Stomach (tissue), 9 donors: ENCODE measurements around the gene ENAH. TPM values are rescaled to one million over a fixed set of nuclear protein-coding genes. Genes with fewer than 3 reads are reported as not detected.

Experiments used
- DNase-seq, 2 donors: peaks; one replicate each; pipeline versions ENCODE4 v3.0.0 to v3.0.0-alpha.2; 2013 to 2019
- H3K27ac ChIP-seq, 5 donors: fragments of 200-600 bp in 4 of 5; sonication (generic) in 4 of 5; one replicate each; pipeline ENCODE4 v1.5.1; 2013 to 2019; ENCODE audit warnings: mild to moderate bottlenecking in 1 of 5, moderate library complexity in 1 of 5
- H3K27me3 ChIP-seq, 3 donors: fragments of 200-600 bp; sonication (generic); one replicate each; pipeline ENCODE4 v1.5.1; 2017 to 2019; ENCODE audit warnings: mixed run types in 1 of 3
- H3K36me3 ChIP-seq, 4 donors: fragments of 200-600 bp; sonication (generic); 1 replicate in 3 of 4; 2 replicates in 1 of 4; pipeline ENCODE4 v1.5.1; 2016 to 2019
- H3K4me1 ChIP-seq, 4 donors: fragments of 200-600 bp; sonication (generic); one replicate each; pipeline ENCODE4 v1.5.1; 2016 to 2019
- H3K4me3 ChIP-seq, 4 donors: fragments of 200-600 bp; sonication (generic) in 3 of 4; one replicate each; pipeline ENCODE4 v1.5.1; 2016 to 2019; ENCODE audit warnings: mild to moderate bottlenecking in 1 of 4
- H3K9me3 ChIP-seq, 4 donors: fragments of 200-600 bp; sonication (generic); one replicate each; pipeline ENCODE4 v1.5.1; 2016 to 2019
- EP300 ChIP-seq: sonication (generic); formaldehyde crosslinking; IDR thresholded peaks from one replicate; pipeline ENCODE4 v1.6.1; 2017; ENCODE audit warnings: antibody characterized with exemption
- POLR2A ChIP-seq, 4 donors: fragments of 450-650 bp; IDR thresholded peaks; one replicate each; pipeline ENCODE4 v1.6.1; 2016; ENCODE audit warnings: antibody characterized with exemption in 4 of 4, control low read depth in 2 of 4, mild to moderate bottlenecking in 1 of 4, moderate library complexity in 1 of 4
- POLR2AphosphoS5 ChIP-seq, 3 donors: sonication (generic); formaldehyde crosslinking; IDR thresholded peaks; one replicate each; pipeline ENCODE4 v1.6.1; 2016; ENCODE audit warnings: antibody characterized with exemption in 3 of 3
- WGBS, 5 donors: extraction: QIAGEN DNeasy Blood & Tissue Kit in 3 of 5; methylation state at CpG; one replicate each; pipeline versions ENCODE4 v1.1.5 to v1.1.7; 2013 to 2018; 5-methylcytosine and 5-hydroxymethylcytosine counted together
- intact Hi-C: fragments of 100-400 bp; cut with DNase I; formaldehyde crosslinking; loops from one replicate; pipeline ENCODE4 v1.15.1; 2023; ENCODE audit warnings: low total_unique reads
- polyA plus RNA-seq, 3 donors: library from polyadenylated mRNA; stranded (reverse); fragments of 200-250 nt; gene quantifications; one replicate each; pipeline ENCODE4 v1.2.3, GENCODE V29; 2013
- total RNA-seq, 5 donors: library from RNA; depleted of rRNA; stranded (reverse); fragments of >200 nt; gene quantifications; one replicate each; pipeline versions ENCODE4 v1.1.0 to v1.2.3, GENCODE V29; 2014 to 2016
- TF ChIP-seq, protein P1 (sequence below), 7 experiments: fragments of 450-650 bp in 4 of 7; fragments of 200-600 bp in 3 of 7; sonication (generic) in 3 of 7; IDR thresholded peaks; one replicate each; pipeline ENCODE4 v1.5.1; 2016 to 2019; ENCODE audit warnings: antibody characterized with exemption in 7 of 7, control low read depth in 2 of 7, mild to moderate bottlenecking in 1 of 7
- donor health status: healthy with polysubstance abuse.
- donor health status: Bipolar disorder and iron deficiency.
- donor health status: healthy.

Gene ENAH
- total and polyA plus RNA-seq, 8 donors: 8.5 to 186 (median 110) TPM

DNA sequence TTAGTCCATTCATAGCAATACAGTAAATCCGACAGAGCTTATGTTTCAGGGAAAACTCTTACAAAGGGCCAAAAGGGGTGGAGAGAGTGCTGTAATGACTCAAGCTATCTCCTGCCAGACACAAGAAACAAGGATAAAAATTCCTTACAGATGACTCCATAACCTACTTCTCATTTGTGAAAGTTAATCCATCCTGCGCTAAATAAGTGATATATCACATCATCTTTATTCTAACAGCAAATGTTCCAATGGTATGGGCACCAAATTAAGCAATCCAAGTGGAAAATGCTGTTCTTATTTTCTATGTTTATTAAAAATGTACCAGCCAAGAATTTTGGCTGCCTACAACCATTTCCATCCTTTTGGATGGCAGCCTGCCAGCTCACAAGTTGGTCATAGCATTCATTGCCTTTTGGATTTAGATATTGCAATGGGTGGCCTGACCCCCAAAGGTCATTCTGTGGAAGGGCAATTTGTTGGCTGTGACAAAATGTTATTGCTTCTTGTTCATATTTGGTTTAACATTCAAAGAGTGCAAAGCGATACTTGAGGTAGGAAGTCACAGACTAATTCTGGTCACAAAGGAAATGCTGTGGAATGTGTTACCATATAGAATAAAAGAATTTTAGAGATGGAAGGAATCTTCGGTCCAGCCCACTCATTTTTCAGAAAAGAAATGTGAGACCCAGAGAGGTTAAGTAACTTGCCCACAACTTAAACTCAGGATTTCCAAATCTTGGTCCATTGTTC lies 2.8 kb upstream of the ENAH start:
- TF ChIP-seq EP300: no peak
- peak; percentile 28 to 73 (median 51) for TF ChIP-seq POLR2AphosphoS5 (IDR thresholded peaks at IDR 0.05)
- no peak for TF ChIP-seq POLR2A (IDR thresholded peaks at IDR 0.05)
- 40 to 61% (median 59%) methylated on average over 4 of the region's 4 CpGs for WGBS, 5 donors
- intact Hi-C loops: no loop called here
- Histone ChIP-seq H3K4me3 (no peak overlapping the region), H3K27me3 (no peaks in the 10 kb centered on the region), H3K9me3 (no peaks in the 10 kb centered on the region), H3K36me3 (no peaks in the 10 kb centered on the region), H3K4me1 (peaks cover 8 to 42% (median 24%) of the 10 kb centered on the region in 4 donors), H3K27ac (peak overlapping the region in 4 of 5 donors; percentile 93 to 99 (median 98))
- DNase-seq: peak; percentile 48 to 91

DNA sequence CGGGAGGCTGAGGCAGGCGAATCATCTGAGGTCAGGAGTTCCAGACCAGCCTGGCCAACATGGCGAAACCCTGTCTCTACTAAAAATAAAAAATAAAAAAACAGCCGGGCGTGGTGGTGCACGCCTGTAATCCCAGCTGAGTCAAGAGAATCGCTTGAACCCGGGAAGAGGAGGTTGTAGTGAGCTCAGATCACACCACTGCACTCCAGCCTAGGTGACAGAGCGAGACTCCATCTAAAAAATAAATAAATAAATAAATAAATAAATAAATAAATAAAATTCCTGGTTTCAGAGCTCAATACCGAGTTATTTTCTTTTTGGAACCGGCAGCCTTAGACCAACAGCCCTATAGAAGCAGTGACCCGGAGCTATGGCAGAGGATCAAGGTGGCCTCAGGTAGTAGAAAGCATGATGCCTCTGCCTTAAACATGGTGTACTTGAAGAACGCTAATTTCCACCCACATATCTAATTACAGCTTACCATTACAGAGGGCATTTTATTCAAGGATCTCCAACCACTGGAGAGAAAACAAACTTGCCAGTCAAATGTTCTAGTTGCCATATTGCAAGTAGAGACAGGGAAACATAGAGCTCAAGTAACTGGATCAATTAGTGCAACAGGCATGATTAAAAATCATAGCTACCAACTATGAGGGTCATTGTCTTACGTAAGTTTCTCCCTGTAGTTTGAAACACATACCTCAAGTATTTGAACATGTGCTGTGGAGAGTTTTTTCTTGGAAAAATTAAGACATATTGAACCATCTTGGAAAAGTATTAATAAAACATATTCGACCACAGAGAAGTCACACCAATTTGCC lies 2.0 kb upstream of the ENAH start:
- DNase-seq: no peak
- whole genome bisulfite sequencing, 5 donors: 79 to 89% (median 87%) methylated on average over 15 of the region's 15 CpGs
- no peaks in the 10 kb centered on the region for H3K36me3 ChIP-seq
- intact Hi-C loops: no loop called here
- peak overlapping the region; percentile 28 to 99 (median 98) for H3K27ac ChIP-seq
- H3K4me1 ChIP-seq: peaks cover 14 to 34% (median 21%) of the 10 kb centered on the region in 4 donors
- H3K27me3 ChIP-seq: no peaks in the 10 kb centered on the region
- no peak for TF ChIP-seq POLR2AphosphoS5 (IDR thresholded peaks at IDR 0.05)
- TF ChIP-seq EP300: no peak
- TF ChIP-seq, protein P1, sequence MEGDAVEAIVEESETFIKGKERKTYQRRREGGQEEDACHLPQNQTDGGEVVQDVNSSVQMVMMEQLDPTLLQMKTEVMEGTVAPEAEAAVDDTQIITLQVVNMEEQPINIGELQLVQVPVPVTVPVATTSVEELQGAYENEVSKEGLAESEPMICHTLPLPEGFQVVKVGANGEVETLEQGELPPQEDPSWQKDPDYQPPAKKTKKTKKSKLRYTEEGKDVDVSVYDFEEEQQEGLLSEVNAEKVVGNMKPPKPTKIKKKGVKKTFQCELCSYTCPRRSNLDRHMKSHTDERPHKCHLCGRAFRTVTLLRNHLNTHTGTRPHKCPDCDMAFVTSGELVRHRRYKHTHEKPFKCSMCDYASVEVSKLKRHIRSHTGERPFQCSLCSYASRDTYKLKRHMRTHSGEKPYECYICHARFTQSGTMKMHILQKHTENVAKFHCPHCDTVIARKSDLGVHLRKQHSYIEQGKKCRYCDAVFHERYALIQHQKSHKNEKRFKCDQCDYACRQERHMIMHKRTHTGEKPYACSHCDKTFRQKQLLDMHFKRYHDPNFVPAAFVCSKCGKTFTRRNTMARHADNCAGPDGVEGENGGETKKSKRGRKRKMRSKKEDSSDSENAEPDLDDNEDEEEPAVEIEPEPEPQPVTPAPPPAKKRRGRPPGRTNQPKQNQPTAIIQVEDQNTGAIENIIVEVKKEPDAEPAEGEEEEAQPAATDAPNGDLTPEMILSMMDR (IDR thresholded peaks at IDR 0.05): no peak
- no peak for TF ChIP-seq POLR2A (IDR thresholded peaks at IDR 0.05)
- no peak overlapping the region for H3K4me3 ChIP-seq
- H3K9me3 ChIP-seq: no peaks in the 10 kb centered on the region

DNA sequence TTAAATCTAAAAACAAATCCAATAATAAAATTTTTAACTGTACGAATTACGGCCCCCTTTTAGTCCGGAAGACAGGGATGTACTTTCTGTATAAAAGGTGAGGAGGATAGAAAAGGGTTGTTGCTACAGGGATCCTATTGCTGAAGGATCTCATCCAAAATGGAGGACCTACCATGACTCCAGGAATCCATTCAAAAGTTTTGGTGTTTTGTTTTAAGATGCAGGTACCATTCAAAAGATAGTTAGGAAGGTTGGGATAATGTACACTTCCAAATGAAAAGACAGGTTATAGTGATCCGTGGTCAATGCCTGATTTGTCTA lies 1.3 kb upstream of the ENAH start:
- WGBS, 5 donors: 74 to 84% (median 82%) methylated on average over 4 of the region's 4 CpGs
- Histone ChIP-seq H3K27ac (peak overlapping the region; percentile 28 to 99 (median 98)), H3K27me3 (no peaks in the 10 kb centered on the region), H3K4me3 (peak overlapping the region; percentile 67 to 96 (median 90)), H3K9me3 (no peaks in the 10 kb centered on the region), H3K4me1 (peaks cover 15 to 33% (median 21%) of the 10 kb centered on the region in 4 donors), H3K36me3 (no peaks in the 10 kb centered on the region)
- DNase-seq: no peak
- intact Hi-C loops: no loop called here
- no peak for TF ChIP-seq EP300
- TF ChIP-seq POLR2AphosphoS5 (IDR thresholded peaks at IDR 0.05): no peak
- TF ChIP-seq, protein P1 (IDR thresholded peaks at IDR 0.05): no peak
- no peak for TF ChIP-seq POLR2A (IDR thresholded peaks at IDR 0.05)

DNA sequence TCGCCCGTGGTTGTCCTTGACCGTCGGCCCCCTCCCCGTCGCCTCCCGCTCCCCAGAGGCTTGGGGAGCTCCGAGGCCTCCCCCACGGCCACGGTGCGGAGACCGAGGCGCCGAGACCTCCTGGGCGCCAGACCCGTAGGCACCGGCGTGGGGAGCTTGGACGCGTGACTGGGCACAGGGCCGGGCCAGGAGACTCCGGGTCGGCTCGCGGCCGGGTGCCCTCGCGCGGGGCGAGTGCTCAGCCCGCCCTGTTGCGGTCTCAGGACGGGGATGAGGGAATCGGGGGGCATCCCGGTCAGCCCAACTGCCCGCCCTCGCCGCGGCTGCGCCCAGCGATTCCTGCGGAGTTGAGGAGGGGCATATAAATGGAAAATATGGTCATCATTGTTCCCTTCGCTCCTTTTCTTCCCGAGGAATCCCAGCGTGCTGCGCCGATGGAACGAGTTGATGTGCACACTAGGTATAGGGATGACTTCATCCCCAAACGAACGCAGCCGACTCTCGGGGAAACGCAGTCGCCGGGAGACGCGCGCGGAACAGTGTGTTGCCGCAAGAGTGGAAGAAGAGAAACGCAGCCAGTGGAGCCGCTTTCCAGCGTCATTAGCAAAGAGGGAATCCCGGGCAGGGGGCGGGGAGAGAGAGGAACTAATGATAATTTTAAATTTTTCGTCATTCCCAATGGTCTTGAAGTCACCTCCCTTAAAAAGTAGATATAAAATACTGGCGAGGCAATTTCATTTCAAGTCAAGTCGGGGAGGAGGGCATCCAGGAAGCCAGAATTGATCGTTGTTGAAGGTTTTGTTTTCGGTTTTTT lies 747 bp upstream of the ENAH start:
- Histone ChIP-seq H3K27me3 (no peaks in the 10 kb centered on the region), H3K9me3 (no peaks in the 10 kb centered on the region), H3K4me3 (peak overlapping the region; percentile 67 to 96 (median 90)), H3K4me1 (peaks cover 15 to 39% (median 22%) of the 10 kb centered on the region in 4 donors), H3K36me3 (no peaks in the 10 kb centered on the region), H3K27ac (peak overlapping the region; percentile 93 to 99 (median 98))
- peak; percentile 64 to 91 for DNase-seq
- WGBS, 5 donors: 2 to 3% (median 2%) methylated on average over 52 to 70 of the region's 70 CpGs
- TF ChIP-seq, protein P1 (IDR thresholded peaks at IDR 0.05): no peak
- peak; percentile 55 to 76 (median 73) for TF ChIP-seq POLR2AphosphoS5 (IDR thresholded peaks at IDR 0.05)
- no peak for TF ChIP-seq EP300
- peak in 1 of 4 donors; percentile 47 for TF ChIP-seq POLR2A (IDR thresholded peaks at IDR 0.05)
- intact Hi-C loops: no loop called here
